Thymus (tissue), 11 donors: ENCODE data around the gene NR1H4. TPM values are rescaled to one million over a fixed set of nuclear protein-coding genes. Genes with fewer than 3 reads are reported as not detected.

ENCODE experiments used
- DNase-seq, 9 donors: peaks; one replicate each; pipeline ENCODE4 v3.0.0-alpha.2; 2013; ENCODE audit warnings: low spot score in 9 of 9, low read depth in 6 of 9, missing footprints in 1 of 9
- H3K27ac ChIP-seq, 2 donors: one replicate each; pipeline ENCODE4 v1.5.1; 2013; ENCODE audit warnings: control low read depth in 1 of 2, low read depth in 1 of 2, low read length in 1 of 2, mild to moderate bottlenecking in 1 of 2, moderate library complexity in 1 of 2
- H3K27me3 ChIP-seq, 2 donors: one replicate each; pipeline ENCODE4 v1.5.1; 2013; ENCODE audit warnings: low read length in 1 of 2; ENCODE audit not compliant: control insufficient read depth in 2 of 2, insufficient read depth in 1 of 2
- H3K36me3 ChIP-seq, 2 donors: one replicate each; pipeline ENCODE4 v1.5.1; 2013; ENCODE audit warnings: low read length in 1 of 2, mild to moderate bottlenecking in 1 of 2, moderate library complexity in 1 of 2; ENCODE audit not compliant: control insufficient read depth in 2 of 2, insufficient read depth in 2 of 2
- H3K4me1 ChIP-seq, 2 donors: one replicate each; pipeline ENCODE4 v1.5.1; 2013; ENCODE audit warnings: low read length in 2 of 2; ENCODE audit not compliant: control insufficient read depth in 2 of 2, insufficient read depth in 2 of 2
- H3K4me3 ChIP-seq, 2 donors: one replicate each; pipeline ENCODE4 v1.5.1; 2013; ENCODE audit warnings: low read length in 2 of 2, control low read depth in 1 of 2, mild to moderate bottlenecking in 1 of 2
- H3K9me3 ChIP-seq, 2 donors: one replicate each; pipeline ENCODE4 v1.5.1; 2013; ENCODE audit warnings: low read length in 1 of 2, mild to moderate bottlenecking in 1 of 2; ENCODE audit not compliant: control insufficient read depth in 2 of 2, insufficient read depth in 1 of 2
- WGBS: extraction: QIAGEN DNeasy Blood & Tissue Kit; methylation state at CpG from one replicate; pipeline ENCODE4 v1.1.7; 2013; 5-methylcytosine and 5-hydroxymethylcytosine counted together
- polyA plus RNA-seq: library from polyadenylated mRNA; stranded (reverse); fragments of 200-250 nt; gene quantifications from one replicate; pipeline ENCODE4 v1.2.3, GENCODE V29; 2013
- total RNA-seq: library from RNA; stranded (reverse); fragments of 120-200 nt; gene quantifications from one replicate; pipeline ENCODE4 v1.2.4, GENCODE V29; 2013
- donor health status: healthy.

NR1H4 gene
- total and polyA plus RNA-seq, 2 donors, result 0.05 to 0.23 TPM

GRCh38 chr12:100566887-100567637, 93.4 kb downstream of the NR1H4 start:
- DNase-seq, result peak in 2 of 9 donors; percentile 3 to 19
- H3K4me3 ChIP-seq, result no peak overlapping the region
- H3K27ac ChIP-seq, result no peak overlapping the region
- no peaks in the 10 kb centered on the region for H3K4me1 ChIP-seq
- no peaks in the 10 kb centered on the region for H3K27me3 ChIP-seq
- no peaks in the 10 kb centered on the region for H3K36me3 ChIP-seq
- H3K9me3 ChIP-seq, result no peaks in the 10 kb centered on the region
- WGBS, result 39% methylated on average over 3 of the region's 3 CpGs

GRCh38 chr12:100567945-100568344, 94.3 kb downstream of the NR1H4 start:
- H3K36me3 ChIP-seq, result no peaks in the 10 kb centered on the region
- no peak overlapping the region for H3K27ac ChIP-seq
- H3K27me3 ChIP-seq, result no peaks in the 10 kb centered on the region
- no peak overlapping the region for H3K4me3 ChIP-seq
- no peak for DNase-seq
- H3K4me1 ChIP-seq, result peaks cover 0 to under 1% of the 10 kb centered on the region in 2 donors
- no peaks in the 10 kb centered on the region for H3K9me3 ChIP-seq

DNA sequence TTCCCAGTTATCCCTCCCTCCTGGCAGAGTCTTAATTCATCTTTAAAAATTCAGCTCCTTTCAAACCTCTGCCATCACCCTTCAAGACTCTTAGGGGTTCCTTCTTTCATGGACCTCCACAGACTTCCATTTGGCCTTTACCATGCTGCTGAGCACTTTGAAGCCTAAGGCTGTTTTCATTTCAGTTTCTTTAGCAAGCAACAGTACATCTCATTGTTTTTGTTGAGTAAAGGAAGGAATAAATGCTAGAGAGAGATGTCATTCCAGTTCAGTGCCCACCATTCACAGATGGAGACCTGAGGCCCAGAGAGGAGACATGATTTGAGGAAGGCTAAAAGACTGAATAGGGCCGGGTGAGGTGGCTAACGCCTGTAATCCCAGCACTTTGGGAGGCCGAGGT, 98.5 kb downstream of the NR1H4 start:
- peaks cover 7 to 12% of the 10 kb centered on the region in 2 donors for H3K4me1 ChIP-seq
- no peak overlapping the region for H3K4me3 ChIP-seq
- DNase-seq, result no peak
- peaks cover 2 to 14% of the 10 kb centered on the region in 2 donors for H3K27me3 ChIP-seq
- no peaks in the 10 kb centered on the region for H3K9me3 ChIP-seq
- 98% methylated on average over 3 of the region's 3 CpGs for WGBS
- no peaks in the 10 kb centered on the region for H3K36me3 ChIP-seq
- no peak overlapping the region for H3K27ac ChIP-seq

- Histone ChIP-seq H3K4me1 (peaks cover 7 to 12% of the 10 kb centered on the region in 2 donors), H3K27me3 (peaks cover 2 to 14% of the 10 kb centered on the region in 2 donors), H3K9me3 (no peaks in the 10 kb centered on the region), H3K4me3 (peak within 1 kb of the TSS; percentile 56 to 59), H3K27ac (peak within 1 kb of the TSS; percentile 19 to 60), H3K36me3 (no peaks in the 10 kb centered on the region)
- 3% methylated on average over 70 of the region's 70 CpGs for WGBS
- DNase-seq, result peak in 8 of 9 donors; percentile 24 to 73 (median 48)
These were observed 99.9 kb downstream of the NR1H4 start, which contains the start of gene GAS2L3 for GRCh38 chr12:100573292-100574186. Gene GAS2L3, plus strand, starts transcription at chr12:100573684. Its CDS starts 21,221 bp downstream, at chr12:100594905.

- Histone ChIP-seq H3K4me3 (peak overlapping the region; percentile 56 to 59), H3K27me3 (peaks cover 2 to 14% of the 10 kb centered on the region in 2 donors), H3K36me3 (no peaks in the 10 kb centered on the region), H3K9me3 (no peaks in the 10 kb centered on the region), H3K27ac (no peak overlapping the region), H3K4me1 (peaks cover 7 to 12% of the 10 kb centered on the region in 2 donors)
- DNase-seq, result no peak
- WGBS, result 24% methylated on average over 15 of the region's 15 CpGs
These were observed 100.8 kb downstream of the NR1H4 start for GRCh38 chr12:100574187-100575074.

GRCh38 chr12:100576331-100577036, 102.8 kb downstream of the NR1H4 start:
- H3K27ac ChIP-seq, result no peak overlapping the region
- DNase-seq, result no peak
- 92% methylated on average over 3 of the region's 3 CpGs for WGBS

DNA sequence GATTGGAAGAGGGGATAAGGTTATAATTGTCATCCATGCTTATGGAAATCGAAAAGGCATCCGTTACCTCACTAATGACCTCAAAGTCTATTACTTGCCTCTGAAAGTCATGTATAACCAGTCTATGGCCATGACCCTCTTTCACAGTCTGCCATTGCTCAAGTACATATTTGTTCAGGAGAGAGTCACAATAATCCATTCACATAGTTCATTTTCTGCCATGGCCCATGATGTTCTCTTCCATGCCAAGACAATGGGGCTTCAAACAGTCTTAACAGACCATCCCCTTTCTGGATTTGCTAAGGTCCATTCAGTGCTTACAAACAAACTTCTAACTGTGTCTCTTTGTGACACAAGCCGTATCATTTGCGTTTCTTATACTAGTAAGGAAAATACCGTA, 105.3 kb downstream of the NR1H4 start:
- no peaks in the 10 kb centered on the region for H3K9me3 ChIP-seq
- H3K27me3 ChIP-seq, result peaks cover 0 to 6% of the 10 kb centered on the region in 2 donors
- H3K27ac ChIP-seq, result no peak overlapping the region
- H3K36me3 ChIP-seq, result no peaks in the 10 kb centered on the region
- WGBS, result 98% methylated on average over 5 of the region's 5 CpGs
- no peak for DNase-seq
- peaks cover 4 to 7% of the 10 kb centered on the region in 2 donors for H3K4me1 ChIP-seq
- H3K4me3 ChIP-seq, result no peak overlapping the region

More at GRCh38 chr12:100576331-100577036, 102.8 kb downstream of the NR1H4 start:
- Histone ChIP-seq H3K4me3 (no peak overlapping the region), H3K4me1 (peaks cover 7 to 12% of the 10 kb centered on the region in 2 donors), H3K27me3 (peaks cover 2 to 14% of the 10 kb centered on the region in 2 donors), H3K36me3 (no peaks in the 10 kb centered on the region), H3K9me3 (no peaks in the 10 kb centered on the region)

GRCh38 chr12:100579844-100580243, 106.2 kb downstream of the NR1H4 start:
- no peak overlapping the region for H3K4me3 ChIP-seq
- no peaks in the 10 kb centered on the region for H3K4me1 ChIP-seq
- DNase-seq, result no peak
- 50% methylated on average over 2 of the region's 2 CpGs for WGBS
- no peaks in the 10 kb centered on the region for H3K36me3 ChIP-seq
- no peaks in the 10 kb centered on the region for H3K9me3 ChIP-seq
- no peaks in the 10 kb centered on the region for H3K27me3 ChIP-seq
- H3K27ac ChIP-seq, result no peak overlapping the region
